HL-60/S4 (cell line): Measurements from ENCODE around the gene REPIN1.

ENCODE experiments used
- in situ Hi-C: fragments of 300-500 bp; cut with MboI; formaldehyde crosslinking; loops from 2 replicates; pipeline ENCODE4 v1.14.3; 2022; ENCODE audit warnings: low sequenced_read_pairs

REPIN1 gene

GRCh38 chr7:150336746-150337145, 31.9 kb upstream of the REPIN1 start:
- in situ Hi-C loops, result no loop called here

DNA sequence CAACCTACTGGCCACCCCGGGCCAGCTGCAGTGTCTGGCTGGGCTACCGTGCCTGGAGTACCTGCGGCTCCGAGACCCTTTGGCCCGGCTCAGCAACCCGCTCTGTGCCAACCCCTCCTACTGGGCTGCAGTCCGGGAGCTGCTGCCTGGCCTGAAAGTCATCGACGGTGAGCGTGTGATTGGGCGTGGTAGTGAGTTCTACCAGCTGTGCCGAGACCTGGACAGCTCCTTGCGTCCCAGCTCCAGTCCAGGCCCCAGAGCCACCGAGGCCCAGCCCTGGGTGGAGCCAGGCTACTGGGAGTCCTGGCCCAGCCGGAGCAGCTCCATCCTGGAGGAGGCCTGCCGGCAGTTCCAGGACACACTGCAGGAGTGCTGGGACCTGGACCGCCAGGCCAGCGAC, 31.4 kb upstream of the REPIN1 start:
- in situ Hi-C loops, result no loop called here

- in situ Hi-C loops, result no loop called here
Measured at GRCh38 chr7:150337659-150338081, 31.0 kb upstream of the REPIN1 start.

DNA sequence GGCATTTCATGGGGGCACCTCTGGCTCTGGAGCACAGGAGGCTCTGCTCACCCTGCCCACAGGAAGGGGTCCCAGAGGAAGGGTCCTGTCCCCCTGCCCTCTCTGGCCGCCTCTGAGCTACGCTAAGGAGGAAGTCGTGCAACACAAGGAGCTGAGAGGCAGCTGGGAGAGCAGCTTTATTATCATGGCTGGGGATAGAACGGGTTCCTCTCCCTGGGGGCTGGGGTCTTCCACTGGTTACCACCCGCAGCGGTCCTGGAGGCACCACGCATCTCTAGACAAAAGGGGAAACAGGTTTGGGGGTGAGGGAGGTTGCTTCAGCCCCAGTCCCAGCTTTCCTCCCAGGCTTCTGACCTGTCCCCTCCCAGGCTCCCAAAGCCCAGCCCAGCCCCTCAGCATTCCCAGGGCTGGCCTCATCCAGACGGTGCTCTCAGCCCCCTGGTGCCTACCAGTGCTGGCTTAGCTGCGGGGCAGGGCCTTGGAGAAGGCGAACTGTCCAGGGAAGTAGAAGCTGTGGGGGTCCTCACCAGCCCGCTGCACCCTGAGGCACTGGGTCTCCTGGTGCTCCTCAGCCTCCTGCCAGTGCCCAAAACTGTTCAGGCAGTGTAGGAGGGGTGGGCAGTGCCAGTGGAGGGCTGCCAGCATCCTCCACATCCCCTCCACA, 30.3 kb upstream of the REPIN1 start:
- in situ Hi-C loops, result no loop called here

GRCh38 chr7:150339409-150339809, 29.2 kb upstream of the REPIN1 start:
- in situ Hi-C loops, result no loop called here

DNA sequence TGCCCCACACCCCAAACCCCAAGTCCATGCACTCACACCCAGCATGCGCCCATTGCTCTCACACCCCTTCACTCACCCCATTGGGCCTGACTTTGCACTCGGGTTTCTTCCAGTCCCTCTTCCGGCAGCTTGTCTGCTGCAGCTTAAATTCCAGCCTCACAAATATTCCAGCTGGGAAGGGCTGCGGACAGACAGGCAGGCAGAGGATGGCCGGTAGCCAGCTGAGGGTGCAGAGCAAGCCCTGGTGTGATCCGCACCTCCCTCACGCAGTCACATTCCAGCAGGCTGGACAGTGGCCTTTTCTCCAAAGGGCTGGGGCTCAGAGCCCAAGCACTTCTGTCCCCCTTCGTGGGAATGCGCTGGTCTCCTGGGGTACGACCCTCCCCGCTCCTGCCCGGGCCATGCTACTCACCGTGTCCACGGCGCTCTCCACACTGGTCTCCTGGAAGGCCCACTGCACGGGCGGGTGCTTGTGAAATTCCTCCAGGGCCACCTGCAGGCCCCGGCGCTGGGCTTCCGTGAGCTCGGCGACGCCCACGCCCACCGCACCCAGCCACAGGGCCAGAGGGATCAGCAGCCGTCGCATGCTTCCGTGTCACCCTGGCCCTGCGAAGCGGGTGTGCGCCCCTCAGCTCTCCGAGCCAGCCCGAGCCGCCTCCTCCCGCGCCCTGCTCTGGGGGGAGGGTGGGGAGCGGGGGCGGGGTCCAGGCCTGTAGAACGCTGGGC, 28.4 kb upstream of the REPIN1 start:
- in situ Hi-C loops, result no loop called here

- in situ Hi-C loops, result no loop called here
Measured at GRCh38 chr7:150340875-150341262, 27.8 kb upstream of the REPIN1 start.

GRCh38 chr7:150341263-150342120, 27.1 kb upstream of the REPIN1 start, which contains the start of gene RARRES2:
Gene RARRES2 (minus strand): TSS chr7:150341629. CDS start chr7:150340609, 1,020 bp downstream.
- in situ Hi-C loops, result no loop called here

DNA sequence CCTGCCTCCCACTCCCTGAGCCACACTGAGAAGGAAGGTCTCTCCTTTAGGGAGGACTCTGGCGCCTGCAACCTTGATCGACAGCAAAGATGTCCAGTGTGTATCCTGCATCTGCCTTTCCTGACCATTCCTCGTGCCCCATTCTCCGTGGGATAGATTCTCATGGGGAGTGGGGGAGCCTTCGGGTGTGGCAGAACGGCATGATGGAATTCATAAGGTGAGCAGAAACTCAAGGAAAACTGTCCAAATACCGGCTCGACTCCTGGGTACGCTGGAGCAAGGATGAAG, 26.6 kb upstream of the REPIN1 start:
- in situ Hi-C loops, result no loop called here

DNA sequence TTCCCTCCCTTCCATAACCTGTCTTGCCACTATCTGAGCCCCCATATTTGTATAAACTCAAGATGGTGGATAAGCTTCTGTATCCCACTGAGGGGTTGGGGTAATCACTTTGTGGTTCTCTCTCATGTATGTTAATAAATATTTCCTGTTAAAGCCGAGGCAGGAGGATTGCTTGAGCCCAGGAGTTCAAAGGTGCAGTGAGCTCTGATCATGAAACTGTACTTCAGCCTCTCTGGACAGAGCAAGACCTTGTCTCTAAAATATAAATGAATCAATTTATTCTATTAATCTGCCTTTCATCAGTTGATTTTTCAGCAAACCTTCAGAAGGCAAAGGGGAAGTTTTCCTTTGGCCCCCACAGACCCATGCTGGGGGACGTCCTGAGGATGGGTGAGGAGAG, 25.4 kb upstream of the REPIN1 start:
- in situ Hi-C loops, result no loop called here

- in situ Hi-C loops, result no loop called here
Measured at GRCh38 chr7:150344299-150344698, 24.3 kb upstream of the REPIN1 start.

GRCh38 chr7:150345012-150345411, 23.6 kb upstream of the REPIN1 start:
- in situ Hi-C loops, result no loop called here

DNA sequence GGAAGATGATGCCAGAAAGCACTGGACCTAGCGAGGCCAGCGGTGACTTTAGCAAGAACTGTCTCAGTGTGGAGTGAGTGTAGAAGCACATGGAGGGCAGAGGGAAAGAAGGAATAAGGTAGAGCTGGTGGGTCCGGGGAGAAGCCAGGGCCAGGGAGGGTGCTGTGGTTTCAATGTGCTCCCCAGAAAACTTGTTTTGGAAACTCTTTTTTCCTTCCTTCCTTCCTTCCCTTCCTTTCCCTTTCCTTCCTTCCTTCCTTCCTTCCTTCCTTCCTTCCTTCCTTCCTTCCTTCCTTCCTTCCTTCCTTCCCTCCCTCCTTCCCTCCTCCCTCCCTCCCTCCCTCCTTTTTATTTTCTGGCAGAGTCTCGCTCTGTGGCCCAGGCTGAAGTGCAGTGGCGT, 21.7 kb upstream of the REPIN1 start:
- in situ Hi-C loops, result no loop called here

DNA sequence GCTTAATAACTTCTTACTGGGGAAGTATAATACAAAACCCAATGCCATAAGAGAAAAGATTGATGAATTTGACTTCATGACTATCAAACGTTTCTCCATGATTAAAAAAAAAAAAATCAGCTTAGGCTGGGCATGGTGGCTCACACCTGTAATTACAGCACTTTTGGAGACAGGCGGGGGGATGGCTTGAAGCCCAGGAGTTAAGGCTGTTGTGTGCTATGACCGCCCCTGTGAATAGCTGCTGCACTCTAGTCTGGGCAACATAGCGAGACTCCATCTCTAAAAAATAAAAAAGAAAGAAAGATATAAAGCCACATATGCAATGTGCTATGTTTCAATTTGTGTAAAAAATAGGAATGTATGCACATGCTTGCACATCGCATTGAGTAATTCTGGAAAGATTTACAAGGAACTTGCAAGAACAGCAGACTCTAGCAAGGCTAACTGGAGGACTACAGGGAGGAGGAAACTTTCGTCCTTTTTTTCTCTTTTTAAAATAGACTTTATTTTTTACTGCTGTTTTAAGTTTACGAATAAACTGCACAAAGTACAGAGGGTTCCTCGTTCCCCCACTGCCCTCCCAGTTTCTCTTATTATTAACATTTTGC, 16.9 kb upstream of the REPIN1 start:
- in situ Hi-C loops, result no loop called here

DNA sequence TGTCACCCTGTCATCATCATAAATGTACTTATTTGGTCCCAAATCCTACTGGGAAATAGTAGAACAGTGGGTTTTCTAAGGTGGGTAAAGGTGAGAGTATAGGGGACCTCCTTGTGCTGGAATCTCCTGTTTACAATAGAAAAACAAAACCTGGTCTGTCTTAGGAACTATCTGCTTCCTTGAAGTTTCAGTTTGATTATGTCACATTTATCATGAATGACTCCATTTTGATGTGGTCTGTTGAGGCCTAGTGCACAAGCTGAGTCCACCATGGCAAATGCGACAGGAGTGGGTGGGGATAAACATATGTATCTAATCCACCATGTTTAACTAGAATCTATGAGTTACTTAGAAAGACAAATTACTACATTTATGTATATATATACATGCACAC, 13.0 kb upstream of the REPIN1 start:
- in situ Hi-C loops, result no loop called here

- in situ Hi-C loops, result no loop called here
Measured at GRCh38 chr7:150356265-150356897, 12.2 kb upstream of the REPIN1 start.

DNA sequence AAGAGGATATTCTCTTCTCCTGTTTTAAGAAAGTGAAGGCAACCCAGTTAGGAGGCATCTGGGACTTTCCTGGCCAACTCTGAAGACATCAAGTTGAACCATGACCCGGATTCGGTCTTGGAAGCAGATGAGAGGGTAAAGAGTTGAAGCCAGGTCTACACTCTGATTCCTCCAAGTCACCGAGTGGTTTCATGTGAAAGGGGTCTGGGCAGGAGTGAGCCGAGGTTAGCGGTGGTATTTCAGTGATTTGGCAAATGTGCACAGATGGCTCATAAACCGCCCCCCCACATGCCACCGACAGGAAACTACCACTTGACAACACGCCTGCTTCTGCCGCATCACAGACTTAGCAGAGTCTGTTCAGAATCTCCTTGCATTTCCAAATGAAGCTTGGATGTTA, 11.4 kb upstream of the REPIN1 start:
- in situ Hi-C loops, result no loop called here

DNA sequence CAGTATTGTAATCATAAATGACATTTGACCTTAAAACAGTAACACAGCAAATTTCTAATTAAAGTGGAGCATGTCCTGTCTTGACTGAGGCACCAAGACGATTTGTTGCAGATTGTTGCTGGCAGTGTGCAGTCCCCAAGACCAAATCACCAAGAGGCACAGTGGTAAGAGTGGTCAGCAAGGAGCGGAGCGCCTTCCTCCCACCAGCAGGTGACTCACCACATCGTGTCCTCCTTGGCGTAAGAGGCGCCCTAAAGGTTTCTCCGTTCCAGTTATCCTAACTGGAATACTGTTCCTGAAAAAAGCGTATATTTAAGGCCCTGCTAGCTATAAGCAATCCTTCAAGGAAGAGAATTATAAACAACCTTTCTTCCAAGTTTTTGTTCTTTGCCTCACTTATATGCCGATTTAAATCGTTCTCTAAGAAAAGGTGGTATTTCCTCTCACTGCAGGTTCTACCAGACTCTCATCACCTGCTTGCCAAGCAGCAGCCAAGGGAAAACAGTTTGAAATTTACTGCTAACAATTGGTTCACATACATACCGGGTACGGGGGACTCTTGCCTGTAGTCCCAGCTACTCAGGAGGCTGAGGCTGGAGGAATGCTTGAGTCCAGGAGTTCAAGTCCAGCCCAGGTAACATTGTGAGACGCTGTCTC, 10.7 kb upstream of the REPIN1 start:
- in situ Hi-C loops, result no loop called here

- in situ Hi-C loops, result no loop called here
Measured at GRCh38 chr7:150358433-150358832, 10.2 kb upstream of the REPIN1 start.

- in situ Hi-C loops, result no loop called here
Measured at GRCh38 chr7:150358988-150359621, 9.5 kb upstream of the REPIN1 start.
